GM13977 (cell line): ENCODE measurements around the gene DLG4.
"Not testable (repeated sequence)": the region's sequence is repeated elsewhere in the genome, so short reads cannot be mapped to it uniquely, and the experiment has no call there.

Source experiments
- DNase-seq: peaks from one replicate; pipeline ENCODE4 v3.0.0; 2012; ENCODE audit warnings: low spot score
- in situ Hi-C: fragments of 300-500 bp; cut with MboI; formaldehyde crosslinking; loops from one replicate; pipeline ENCODE4 v1.12.0; 2022; ENCODE audit warnings: low sequenced_read_pairs, low pct_unique_long_range_greater_than_20kb, mixed read lengths, inconsistent platforms; ENCODE audit not compliant: unreplicated experiment
- TF ChIP-seq, protein P1 (sequence below): IDR thresholded peaks from 2 replicates; pipeline ENCODE4 v1.5.1; 2012; ENCODE audit warnings: mild to moderate bottlenecking, control low read depth; ENCODE audit not compliant: insufficient read depth; ENCODE audit errors: extremely low read depth, missing control alignments

The DLG4 gene

GRCh38 chr17:7249214-7249613 is 29.6 kb upstream of the DLG4 start:
- DNase-seq, result no peak
- in situ Hi-C loops, result no loop called here
- TF ChIP-seq, protein P1, sequence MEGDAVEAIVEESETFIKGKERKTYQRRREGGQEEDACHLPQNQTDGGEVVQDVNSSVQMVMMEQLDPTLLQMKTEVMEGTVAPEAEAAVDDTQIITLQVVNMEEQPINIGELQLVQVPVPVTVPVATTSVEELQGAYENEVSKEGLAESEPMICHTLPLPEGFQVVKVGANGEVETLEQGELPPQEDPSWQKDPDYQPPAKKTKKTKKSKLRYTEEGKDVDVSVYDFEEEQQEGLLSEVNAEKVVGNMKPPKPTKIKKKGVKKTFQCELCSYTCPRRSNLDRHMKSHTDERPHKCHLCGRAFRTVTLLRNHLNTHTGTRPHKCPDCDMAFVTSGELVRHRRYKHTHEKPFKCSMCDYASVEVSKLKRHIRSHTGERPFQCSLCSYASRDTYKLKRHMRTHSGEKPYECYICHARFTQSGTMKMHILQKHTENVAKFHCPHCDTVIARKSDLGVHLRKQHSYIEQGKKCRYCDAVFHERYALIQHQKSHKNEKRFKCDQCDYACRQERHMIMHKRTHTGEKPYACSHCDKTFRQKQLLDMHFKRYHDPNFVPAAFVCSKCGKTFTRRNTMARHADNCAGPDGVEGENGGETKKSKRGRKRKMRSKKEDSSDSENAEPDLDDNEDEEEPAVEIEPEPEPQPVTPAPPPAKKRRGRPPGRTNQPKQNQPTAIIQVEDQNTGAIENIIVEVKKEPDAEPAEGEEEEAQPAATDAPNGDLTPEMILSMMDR, result no peak

DNA sequence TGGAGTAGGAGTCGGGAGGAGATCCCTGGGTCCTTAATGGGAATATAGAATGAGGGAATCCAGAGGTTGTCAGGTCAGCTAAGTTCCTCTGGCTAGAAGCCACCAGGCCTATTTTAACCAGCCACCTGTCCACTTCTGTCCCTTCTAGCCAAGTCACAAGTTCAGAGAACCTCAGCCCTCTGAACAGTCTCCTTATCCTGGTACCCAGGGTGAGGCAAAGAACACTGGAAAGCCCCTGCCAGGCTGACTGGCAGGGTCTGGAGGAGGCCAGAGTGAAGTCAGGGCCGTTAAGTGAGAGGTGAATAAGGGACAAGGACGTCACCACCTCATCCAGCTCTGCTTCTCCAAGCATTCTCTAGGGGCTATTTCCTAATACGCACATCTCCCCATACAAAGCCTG is 29.2 kb upstream of the DLG4 start:
- TF ChIP-seq, protein P1, result no peak
- no peak for DNase-seq
- in situ Hi-C loops, result no loop called here

- in situ Hi-C loops, result no loop called here
- DNase-seq, result no peak
- TF ChIP-seq, protein P1, result no peak
Observed at GRCh38 chr17:7246779-7247178, 27.1 kb upstream of the DLG4 start.

DNA sequence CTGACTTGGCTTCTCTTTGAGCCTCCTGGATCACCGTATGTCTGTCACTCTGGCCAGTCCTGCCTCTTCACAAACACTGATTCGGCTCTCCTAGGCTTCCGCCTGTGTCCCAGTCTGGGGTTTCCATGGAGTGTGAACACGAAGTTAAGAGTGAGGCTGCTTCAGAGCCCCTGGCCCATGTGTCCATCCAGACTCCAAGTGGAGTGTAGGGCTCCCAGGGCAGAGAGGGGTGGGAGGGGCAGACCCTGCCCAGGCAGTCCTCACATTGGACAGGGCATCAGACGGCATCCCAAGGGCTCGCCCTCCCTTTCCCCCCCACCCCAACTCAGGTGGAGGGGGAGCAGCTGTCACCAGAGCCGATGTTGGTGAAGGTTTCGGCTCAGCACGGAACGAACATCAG is 24.2 kb upstream of the DLG4 start:
- in situ Hi-C loops, result not testable (repeated sequence)

DNA sequence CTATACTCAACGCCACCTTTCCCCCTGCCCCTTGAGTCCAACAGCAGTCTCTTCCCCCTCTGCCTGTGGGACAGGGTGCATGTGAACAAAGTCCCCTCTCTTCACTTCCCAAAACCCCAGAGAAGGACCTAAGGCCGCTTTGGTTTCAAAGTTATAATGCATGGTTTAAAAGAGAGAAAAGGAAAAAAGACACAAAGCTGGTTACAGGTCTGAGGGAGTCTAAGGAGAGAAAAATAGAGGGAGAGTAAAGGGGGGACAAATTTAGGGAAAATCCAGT is 23.8 kb upstream of the DLG4 start:
- TF ChIP-seq, protein P1, result no peak
- no peak for DNase-seq
- in situ Hi-C loops, result no loop called here

More for the DNA sequence above, 24.2 kb upstream of the DLG4 start:
- not testable (repeated sequence) for DNase-seq

DNA sequence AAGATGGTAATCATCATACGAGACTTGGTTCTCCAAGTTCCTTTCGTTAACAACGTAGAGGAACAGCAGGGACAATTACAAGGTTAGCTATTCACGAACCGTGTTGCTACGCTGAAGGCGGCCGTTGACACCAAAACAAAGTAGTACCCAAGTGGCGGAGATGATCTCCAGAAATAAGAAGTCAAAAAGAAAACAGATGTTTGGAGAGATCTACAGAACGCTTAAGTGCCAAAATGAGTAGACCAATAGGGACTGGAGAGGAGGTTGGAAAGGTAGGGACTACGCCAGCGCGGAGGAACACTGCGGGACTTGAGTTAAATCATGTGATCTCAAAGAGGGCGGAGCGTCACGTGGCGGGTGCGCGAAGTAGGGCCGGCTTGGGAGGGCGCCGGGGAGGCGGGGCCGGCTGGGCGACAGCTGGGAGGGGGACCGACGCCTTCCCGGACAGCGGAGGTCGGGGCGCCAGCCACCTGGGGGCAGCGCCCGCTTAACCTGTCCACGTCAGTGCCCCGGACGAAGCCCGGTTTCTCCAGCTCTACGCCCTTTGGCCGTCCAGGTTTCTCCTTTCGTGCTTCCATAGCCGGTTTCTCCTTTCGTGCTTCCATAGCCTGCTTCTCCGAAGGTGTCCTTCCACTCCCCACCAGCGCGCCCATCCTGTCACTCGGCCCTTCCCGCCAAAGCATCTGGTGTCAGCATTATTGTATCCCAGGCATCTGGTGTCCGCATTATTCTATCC is 23.2 kb upstream of the DLG4 start:
- in situ Hi-C loops, result no loop called here

GRCh38 chr17:7241783-7242716 is 22.4 kb upstream of the DLG4 start, which contains the start of gene GABARAP:
TSS of gene GABARAP (minus strand) at chr17:7242449. CDS start at chr17:7242330, 119 bp downstream.
- DNase-seq, result peak; percentile 88
- in situ Hi-C loops, result no loop called here
- TF ChIP-seq, protein P1, result no peak

More for the DNA sequence above, 23.2 kb upstream of the DLG4 start:
- TF ChIP-seq, protein P1, result peak; percentile 19
- DNase-seq, result peak; percentile 91
